Measurements from ENCODE around the gene USP35.

Gene USP35

DNA sequence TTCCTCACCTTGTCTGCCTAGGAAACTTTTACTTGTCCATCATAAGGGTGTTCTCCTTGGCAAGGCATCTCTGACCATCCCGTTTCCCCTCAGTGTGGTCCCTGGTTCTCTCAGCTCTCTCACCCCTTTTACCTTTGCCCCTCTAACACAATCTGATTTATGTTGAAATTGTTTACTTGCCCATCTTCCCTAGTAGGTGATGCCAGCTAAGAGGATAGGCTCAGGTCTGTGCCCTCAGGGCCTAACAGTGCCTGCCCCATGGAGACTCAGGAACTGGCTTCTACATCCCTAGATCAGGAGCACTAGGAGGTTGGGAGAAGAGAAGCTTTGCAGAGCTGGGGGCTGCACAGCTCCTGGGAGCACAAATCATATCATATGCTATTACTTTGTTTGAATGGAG, 28.2 kb upstream of the USP35 start:
- no peaks in the 10 kb centered on the region for H3K4me1 ChIP-seq (ENCODE audit: insufficient read depth, low read length, poor library complexity, severe bottlenecking)

DNA sequence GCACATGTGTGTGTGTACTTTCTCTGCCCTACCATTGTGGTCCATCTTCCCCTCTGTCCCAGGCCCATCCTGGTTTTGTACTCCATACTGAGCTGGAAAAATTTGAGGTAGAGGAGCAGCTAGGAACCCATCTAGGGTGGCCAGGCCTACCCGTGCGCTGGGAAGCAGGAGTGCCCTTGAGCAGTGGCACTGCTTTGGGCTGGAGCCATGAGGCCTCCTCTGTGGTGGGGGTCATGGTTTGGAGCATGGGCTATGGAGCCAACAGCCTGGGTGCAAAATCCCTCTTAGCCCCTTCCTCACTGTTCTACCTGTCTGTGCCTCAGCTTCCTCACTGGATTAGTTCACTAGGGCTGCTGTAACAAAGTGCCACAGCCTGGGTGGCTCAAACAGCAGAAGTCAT, 27.4 kb upstream of the USP35 start:
- TF ChIP-seq CTCF (conservative IDR thresholded peaks at IDR 0.05; ENCODE audit: low read length): no peak
- TF ChIP-seq EZH2phosphoT487 (IDR thresholded peaks at IDR 0.05; ENCODE audit: borderline replicate concordance): no peak
- H2AFZ ChIP-seq (ENCODE audit: low read length): no peak overlapping the region
- no peak overlapping the region for H3K4me2 ChIP-seq (ENCODE audit: low read depth, low read length, poor library complexity, severe bottlenecking)
- no peaks in the 10 kb centered on the region for H3K79me2 ChIP-seq (ENCODE audit: insufficient read depth, low read length)
- no peaks in the 10 kb centered on the region for H4K20me1 ChIP-seq (ENCODE audit: insufficient read depth, low read length, poor library complexity, severe bottlenecking)
- no peaks in the 10 kb centered on the region for H3K9me3 ChIP-seq (ENCODE audit: insufficient read depth, low read depth, low read length)
- no peaks in the 10 kb centered on the region for H3F3A ChIP-seq (ENCODE audit: low read depth)
- no peak overlapping the region for H3K4me3 ChIP-seq (ENCODE audit: low read length, poor library complexity, severe bottlenecking)
- H3K36me3 ChIP-seq (ENCODE audit: insufficient read depth, low read length): no peaks in the 10 kb centered on the region
- no peak overlapping the region for H3K9ac ChIP-seq (ENCODE audit: low read depth, low read length, poor library complexity, severe bottlenecking)
- H3K4me1 ChIP-seq (ENCODE audit: insufficient read depth, low read length, poor library complexity, severe bottlenecking): no peaks in the 10 kb centered on the region
- H3K27me3 ChIP-seq (ENCODE audit: insufficient read depth, low read length, poor library complexity, severe bottlenecking): no peaks in the 10 kb centered on the region
- no peaks in the 10 kb centered on the region for H3K9me2 ChIP-seq (replicated peaks; ENCODE audit: low read depth, low read length)

More for the DNA sequence above, 28.2 kb upstream of the USP35 start:
- H3F3A ChIP-seq (ENCODE audit: low read depth): no peaks in the 10 kb centered on the region
- H3K79me2 ChIP-seq (ENCODE audit: insufficient read depth, low read length): no peaks in the 10 kb centered on the region
- no peaks in the 10 kb centered on the region for H3K27me3 ChIP-seq (ENCODE audit: insufficient read depth, low read length, poor library complexity, severe bottlenecking)
- no peak overlapping the region for H3K4me2 ChIP-seq (ENCODE audit: low read depth, low read length, poor library complexity, severe bottlenecking)
- H4K20me1 ChIP-seq (ENCODE audit: insufficient read depth, low read length, poor library complexity, severe bottlenecking): no peaks in the 10 kb centered on the region
- no peaks in the 10 kb centered on the region for H3K9me2 ChIP-seq (replicated peaks; ENCODE audit: low read depth, low read length)
- H3K9ac ChIP-seq (ENCODE audit: low read depth, low read length, poor library complexity, severe bottlenecking): no peak overlapping the region
- H2AFZ ChIP-seq (ENCODE audit: low read length): no peak overlapping the region
- H3K9me3 ChIP-seq (ENCODE audit: insufficient read depth, low read depth, low read length): no peaks in the 10 kb centered on the region
- TF ChIP-seq CTCF (conservative IDR thresholded peaks at IDR 0.05; ENCODE audit: low read length) (no peak), EZH2phosphoT487 (IDR thresholded peaks at IDR 0.05; ENCODE audit: borderline replicate concordance) (no peak)
- H3K36me3 ChIP-seq (ENCODE audit: insufficient read depth, low read length): no peaks in the 10 kb centered on the region
- H3K4me3 ChIP-seq (ENCODE audit: low read length, poor library complexity, severe bottlenecking): no peak overlapping the region

DNA sequence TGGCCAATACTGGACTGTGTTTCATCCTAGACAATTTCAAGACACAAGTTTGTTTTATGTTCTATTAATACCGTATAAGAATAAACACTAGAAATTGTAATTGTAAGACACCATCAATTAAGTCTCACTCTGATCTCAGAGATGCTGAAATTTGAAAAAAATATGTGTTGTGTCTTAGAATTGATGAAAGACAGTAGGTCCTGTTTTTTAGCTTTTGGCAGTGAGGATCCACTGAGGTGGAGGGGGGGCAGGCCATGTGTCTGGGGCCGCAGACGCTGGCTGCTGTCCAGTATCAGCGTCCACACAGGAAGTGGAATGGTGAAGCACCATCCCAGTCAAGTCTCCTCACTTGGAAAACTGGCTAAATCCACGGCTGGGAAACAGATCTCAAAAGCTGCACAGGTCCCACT, 26.8 kb upstream of the USP35 start:
- no peaks in the 10 kb centered on the region for H3K27me3 ChIP-seq (ENCODE audit: insufficient read depth, low read length, poor library complexity, severe bottlenecking)
- H3K79me2 ChIP-seq (ENCODE audit: insufficient read depth, low read length): no peaks in the 10 kb centered on the region
- no peaks in the 10 kb centered on the region for H4K20me1 ChIP-seq (ENCODE audit: insufficient read depth, low read length, poor library complexity, severe bottlenecking)
- H3K36me3 ChIP-seq (ENCODE audit: insufficient read depth, low read length): no peaks in the 10 kb centered on the region
- H3K4me3 ChIP-seq (ENCODE audit: low read length, poor library complexity, severe bottlenecking): no peak overlapping the region
- TF ChIP-seq EZH2phosphoT487 (IDR thresholded peaks at IDR 0.05; ENCODE audit: borderline replicate concordance) (no peak), CTCF (conservative IDR thresholded peaks at IDR 0.05; ENCODE audit: low read length) (no peak)
- no peaks in the 10 kb centered on the region for H3K4me1 ChIP-seq (ENCODE audit: insufficient read depth, low read length, poor library complexity, severe bottlenecking)
- H3K9me2 ChIP-seq (replicated peaks; ENCODE audit: low read depth, low read length): no peaks in the 10 kb centered on the region
- no peak overlapping the region for H2AFZ ChIP-seq (ENCODE audit: low read length)
- no peaks in the 10 kb centered on the region for H3K9me3 ChIP-seq (ENCODE audit: insufficient read depth, low read depth, low read length)
- H3F3A ChIP-seq (ENCODE audit: low read depth): no peaks in the 10 kb centered on the region
- H3K9ac ChIP-seq (ENCODE audit: low read depth, low read length, poor library complexity, severe bottlenecking): no peak overlapping the region
- H3K4me2 ChIP-seq (ENCODE audit: low read depth, low read length, poor library complexity, severe bottlenecking): no peak overlapping the region
